ENCODE measurements around the gene ADGRG1.

DNA sequence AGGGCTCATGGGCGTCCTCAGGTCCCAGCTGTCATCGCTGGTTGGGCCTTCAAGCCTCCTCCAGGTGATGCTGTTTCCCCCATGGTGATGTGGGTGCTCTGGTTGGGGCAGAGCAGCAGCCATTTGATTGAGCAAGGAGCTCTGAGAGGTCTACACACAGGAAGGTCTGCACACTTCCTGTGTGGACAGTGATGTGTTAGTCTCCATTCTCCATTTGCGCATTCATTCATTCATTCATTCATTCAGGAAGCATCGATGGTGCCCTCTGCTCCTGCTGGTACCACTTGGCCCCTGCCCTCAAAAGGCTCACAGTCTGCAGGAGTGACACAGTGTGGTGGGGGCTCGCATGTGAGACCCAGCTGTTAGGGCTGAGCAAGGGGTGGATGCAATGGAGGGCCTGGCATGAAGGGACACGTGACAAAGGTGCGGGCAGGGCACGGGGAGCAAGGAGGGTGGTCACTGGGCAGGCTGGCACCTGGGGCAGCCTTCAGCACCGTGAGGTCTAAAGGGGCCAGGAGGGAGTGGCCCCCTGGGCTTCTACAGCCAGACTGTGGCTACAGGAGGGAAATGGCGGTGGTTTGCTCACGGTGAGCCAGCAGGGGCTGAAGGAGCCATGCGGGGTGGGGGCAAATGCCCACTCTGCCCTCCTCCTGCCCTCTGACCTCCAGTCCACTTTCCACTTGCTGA is 41.2 kb downstream of the ADGRG1 start:
- TF ChIP-seq, protein P1, sequence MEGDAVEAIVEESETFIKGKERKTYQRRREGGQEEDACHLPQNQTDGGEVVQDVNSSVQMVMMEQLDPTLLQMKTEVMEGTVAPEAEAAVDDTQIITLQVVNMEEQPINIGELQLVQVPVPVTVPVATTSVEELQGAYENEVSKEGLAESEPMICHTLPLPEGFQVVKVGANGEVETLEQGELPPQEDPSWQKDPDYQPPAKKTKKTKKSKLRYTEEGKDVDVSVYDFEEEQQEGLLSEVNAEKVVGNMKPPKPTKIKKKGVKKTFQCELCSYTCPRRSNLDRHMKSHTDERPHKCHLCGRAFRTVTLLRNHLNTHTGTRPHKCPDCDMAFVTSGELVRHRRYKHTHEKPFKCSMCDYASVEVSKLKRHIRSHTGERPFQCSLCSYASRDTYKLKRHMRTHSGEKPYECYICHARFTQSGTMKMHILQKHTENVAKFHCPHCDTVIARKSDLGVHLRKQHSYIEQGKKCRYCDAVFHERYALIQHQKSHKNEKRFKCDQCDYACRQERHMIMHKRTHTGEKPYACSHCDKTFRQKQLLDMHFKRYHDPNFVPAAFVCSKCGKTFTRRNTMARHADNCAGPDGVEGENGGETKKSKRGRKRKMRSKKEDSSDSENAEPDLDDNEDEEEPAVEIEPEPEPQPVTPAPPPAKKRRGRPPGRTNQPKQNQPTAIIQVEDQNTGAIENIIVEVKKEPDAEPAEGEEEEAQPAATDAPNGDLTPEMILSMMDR (IDR thresholded peaks at IDR 0.05) = no peak
- no peak for TF ChIP-seq POLR2A (IDR thresholded peaks at IDR 0.05)
